Measurements from ENCODE around the gene CPNE1. TPM values are rescaled to one million over a fixed set of nuclear protein-coding genes. Genes with fewer than 3 reads are reported as not detected.

CPNE1 gene
- total and polyA plus RNA-seq, 11 donors: 25.7 to 75.6 (median 56.0) TPM

DNA sequence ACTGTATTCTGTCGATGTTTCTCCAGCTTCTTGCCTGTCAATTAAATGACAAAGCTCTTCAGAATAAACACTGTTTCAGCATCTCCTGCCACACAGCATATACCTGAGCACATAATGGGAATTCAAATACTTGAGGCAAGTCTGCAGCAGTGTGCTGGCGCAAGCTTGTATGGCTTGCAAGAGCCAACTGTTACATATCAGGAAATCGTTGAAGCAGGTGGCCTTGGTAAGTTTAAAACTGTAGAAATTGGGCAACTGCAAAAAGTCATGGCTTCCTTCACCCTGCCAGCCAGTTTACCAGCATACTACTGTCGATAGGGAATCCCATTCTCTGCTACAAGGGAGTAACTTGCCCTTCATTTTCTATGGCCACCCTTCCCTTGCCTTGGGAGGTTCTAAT is 23.0 kb downstream of the CPNE1 start:
- 91 to 94% (median 92%) methylated on average over 4 of the region's 4 CpGs for WGBS, 4 donors
- DNase-seq (no peak), ATAC-seq (no peak)
- Histone ChIP-seq H3K27me3 (no peaks in the 10 kb centered on the region), H3K27ac (no peak overlapping the region), H3K36me3 (no peaks in the 10 kb centered on the region), H3K4me1 (peaks cover 0 to 28% (median 6%) of the 10 kb centered on the region in 12 donors), H3K4me3 (no peak overlapping the region), H3K9me3 (no peaks in the 10 kb centered on the region)
- intact Hi-C loops (cut with DNase I): no loop called here
- TF ChIP-seq CTCF (IDR thresholded peaks at IDR 0.05) (no peak), POLR2A (IDR thresholded peaks at IDR 0.05) (no peak)

GRCh38 chr20:35640724-35641123 is 24.0 kb downstream of the CPNE1 start:
- no peaks in the 10 kb centered on the region for H3K36me3 ChIP-seq
- DNase-seq (no peak), ATAC-seq (no peak)
- no peak overlapping the region for H3K27ac ChIP-seq
- intact Hi-C loops (cut with DNase I): no loop called here
- peaks cover 0 to 36% (median 11%) of the 10 kb centered on the region in 12 donors for H3K4me1 ChIP-seq
- TF ChIP-seq CTCF (IDR thresholded peaks at IDR 0.05) (no peak), POLR2A (IDR thresholded peaks at IDR 0.05) (no peak)
- no peak overlapping the region for H3K4me3 ChIP-seq
- 71 to 80% (median 77%) methylated on average over 3 of the region's 3 CpGs for WGBS, 4 donors
- no peaks in the 10 kb centered on the region for H3K27me3 ChIP-seq
- no peaks in the 10 kb centered on the region for H3K9me3 ChIP-seq

DNA sequence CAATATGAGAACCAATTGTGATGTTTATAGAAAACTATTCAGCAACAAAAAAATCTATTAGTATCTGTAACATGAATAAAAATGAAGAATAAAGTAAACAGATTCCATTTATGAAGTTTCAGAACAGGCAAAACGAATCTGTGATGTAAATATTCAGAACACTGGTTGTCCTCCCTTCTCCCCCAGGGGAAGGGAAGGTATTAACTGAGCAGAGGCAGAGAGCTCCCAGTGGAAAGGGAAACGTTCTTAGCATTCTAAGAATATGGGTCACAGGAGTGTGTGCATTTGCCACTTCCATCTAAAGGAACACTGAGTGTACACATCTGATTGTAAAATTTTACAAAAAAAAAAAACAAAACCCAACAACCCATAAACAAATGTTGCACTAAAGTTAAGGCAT is 25.9 kb downstream of the CPNE1 start:
- WGBS, 4 donors: 48 to 58% (median 50%) methylated on average over 2 of the region's 2 CpGs
- no peak for TF ChIP-seq POLR2A (IDR thresholded peaks at IDR 0.05)
- TF ChIP-seq CTCF (IDR thresholded peaks at IDR 0.05): no peak
- no peaks in the 10 kb centered on the region for H3K36me3 ChIP-seq

DNA sequence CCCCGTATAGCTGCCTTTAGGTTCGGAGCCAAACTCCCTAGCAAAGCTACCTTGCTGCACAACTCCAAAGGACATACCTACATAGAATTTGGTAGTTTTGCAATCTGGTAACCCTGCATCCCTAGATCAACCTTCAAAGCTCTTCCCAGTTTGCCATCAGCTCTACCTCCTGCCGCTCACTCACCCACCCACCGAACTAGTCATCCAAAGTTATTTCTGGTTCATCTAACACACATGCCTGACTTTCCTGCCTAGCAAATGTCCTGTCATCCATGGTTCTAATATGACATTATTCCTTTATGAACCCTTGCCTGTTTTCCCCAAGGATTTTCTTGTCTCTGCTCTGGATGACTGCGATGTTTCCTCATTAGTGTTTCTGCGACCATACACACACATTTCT is 27.4 kb downstream of the CPNE1 start:
- no peaks in the 10 kb centered on the region for H3K27me3 ChIP-seq
- H3K36me3 ChIP-seq: peaks cover 0 to 5% (median 0%) of the 10 kb centered on the region in 9 donors
- H3K4me3 ChIP-seq: no peak overlapping the region
- intact Hi-C loops (cut with DNase I): no loop called here
- WGBS, 4 donors: 80 to 83% (median 81%) methylated on average over 6 of the region's 6 CpGs
- TF ChIP-seq POLR2A (IDR thresholded peaks at IDR 0.05) (no peak), CTCF (IDR thresholded peaks at IDR 0.05) (no peak)
- DNase-seq (no peak), ATAC-seq (no peak)
- H3K4me1 ChIP-seq: peaks cover 0 to 45% (median 16%) of the 10 kb centered on the region in 12 donors
- no peaks in the 10 kb centered on the region for H3K9me3 ChIP-seq
- no peak overlapping the region for H3K27ac ChIP-seq

More for the DNA sequence above, 25.9 kb downstream of the CPNE1 start:
- Histone ChIP-seq H3K27ac (no peak overlapping the region), H3K4me1 (peaks cover 0 to 45% (median 16%) of the 10 kb centered on the region in 12 donors), H3K9me3 (no peaks in the 10 kb centered on the region), H3K4me3 (no peak overlapping the region), H3K27me3 (no peaks in the 10 kb centered on the region)
- ATAC-seq (no peak), DNase-seq (no peak)
- intact Hi-C loops (cut with DNase I): no loop called here
